GM12878 (cell line): ENCODE measurements around the gene DENND1A. TPM values are rescaled to one million over a fixed set of nuclear protein-coding genes. Genes with fewer than 3 reads are reported as not detected.

Source experiments
- ATAC-seq: fragments of 200-7000 bp; cut with Tn5 transposase; 3 replicates; pipeline ENCODE4 v1.9.1; 2020; ENCODE audit warnings: mild to moderate bottlenecking, moderate library complexity
- BruUV-seq: library from RNA; stranded (reverse); fragments of 400-500 nt; replicated peaks from 2 replicates; lab custom pipeline; 2021; lab: Mats Ljungman, UMichigan
- CTCF ChIA-PET: fragments of 300-600 bp; sonication (Branson Sonifier 250); formaldehyde crosslinking; extraction: SDS; loops from one replicate; lab custom pipeline; 2021; ENCODE audit warnings: inconsistent platforms; lab: Yijun Ruan, JAX
- POLR2A ChIA-PET: fragments of 350-600 bp; formaldehyde crosslinking; extraction: SDS; loops from one replicate; lab custom pipeline; 2021; ENCODE audit warnings: inconsistent platforms; lab: Charles Lee
- RAD21 ChIA-PET: fragments of 300-600 bp; sonication (Branson Sonifier 250); formaldehyde crosslinking; loops from one replicate; lab custom pipeline; 2023; ENCODE audit warnings: antibody characterized with exemption; ENCODE audit not compliant: unreplicated experiment; lab: Charles Lee
- SMC1A ChIA-PET: fragments of 300-600 bp; sonication (Branson Sonifier 250); formaldehyde crosslinking; loops from one replicate; lab custom pipeline; 2023; ENCODE audit not compliant: unreplicated experiment, uncharacterized antibody; lab: Charles Lee
- DNase-seq: peaks from one replicate; pipeline ENCODE4 v3.0.0-alpha.2; 2011; ENCODE audit warnings: low read depth, low spot score
- FAIRE-seq: peaks from 3 replicates; lab custom pipeline; 2011; peaks lifted over from hg19 to GRCh38; lab: Jason Lieb, UNC
- H2AFZ ChIP-seq: 2 replicates; pipeline ENCODE4 v1.6.0; 2011; ENCODE audit warnings: low read depth, low read length, control low read depth; ENCODE audit not compliant: control insufficient read depth
- H3K27ac ChIP-seq: 2 replicates; pipeline ENCODE4 v1.5.1; 2011; ENCODE audit warnings: control low read depth; ENCODE audit not compliant: control insufficient read depth, insufficient read depth
- H3K27me3 ChIP-seq, 2 experiments: replicated peaks in 1 of 2; 2 replicates each; pipeline versions ENCODE4 v1.6.0 to v1.6.1; 2011; ENCODE audit warnings: low read length in 1 of 2; ENCODE audit not compliant: control insufficient read depth in 2 of 2, insufficient read depth in 2 of 2
- H3K36me3 ChIP-seq, 2 experiments: 2 replicates each; pipeline ENCODE4 v1.5.1; 2011; ENCODE audit warnings: low read length in 1 of 2; ENCODE audit not compliant: control insufficient read depth in 2 of 2, insufficient read depth in 2 of 2
- H3K4me1 ChIP-seq: 2 replicates; pipeline ENCODE4 v1.6.1; 2011; ENCODE audit warnings: mild to moderate bottlenecking, low read length, moderate library complexity, mixed read lengths; ENCODE audit not compliant: control insufficient read depth, insufficient read depth
- H3K4me2 ChIP-seq: 2 replicates; pipeline ENCODE4 v1.6.0; 2011; ENCODE audit warnings: control low read depth; ENCODE audit not compliant: control insufficient read depth, insufficient read depth
- H3K4me3 ChIP-seq: fragments of 200-600 bp; sonication (generic); 2 replicates; pipeline ENCODE4 v1.5.1; 2016
- H3K79me2 ChIP-seq: 2 replicates; pipeline ENCODE4 v1.6.0; 2011; ENCODE audit warnings: low read length; ENCODE audit not compliant: control insufficient read depth, insufficient read depth
- H3K9ac ChIP-seq: 2 replicates; pipeline ENCODE4 v1.8.0; 2011; ENCODE audit warnings: low read length, control low read depth, mixed read lengths; ENCODE audit not compliant: control insufficient read depth, insufficient read depth
- H3K9me3 ChIP-seq: replicated peaks from 3 replicates; pipeline ENCODE4 v1.5.1; 2011; ENCODE audit warnings: mild to moderate bottlenecking, low read length; ENCODE audit not compliant: control insufficient read depth, insufficient read depth
- H4K20me1 ChIP-seq: 2 replicates; pipeline ENCODE4 v1.6.0; 2011; ENCODE audit not compliant: control insufficient read depth, insufficient read depth
- FOXK2 ChIP-seq: fragments of 450-650 bp; IDR thresholded peaks from 2 replicates; pipeline ENCODE4 v1.6.1; 2017; ENCODE audit warnings: mild to moderate bottlenecking, moderate library complexity
- IRF4 ChIP-seq: IDR thresholded peaks from 2 replicates; pipeline ENCODE4 v1.6.1; 2011; ENCODE audit warnings: low read depth, low read length
- NBN ChIP-seq: fragments of 450-650 bp; IDR thresholded peaks from 2 replicates; pipeline ENCODE4 v1.6.1; 2016
- PML ChIP-seq: IDR thresholded peaks from 2 replicates; pipeline ENCODE4 v1.6.1; 2012; ENCODE audit warnings: low read length, inconsistent platforms
- POLR2AphosphoS2 ChIP-seq: IDR thresholded peaks from 2 replicates; pipeline ENCODE4 v1.6.1; 2011; ENCODE audit warnings: low read depth, mild to moderate bottlenecking, low read length, improper control_type of control experiment, moderate library complexity
- RB1 ChIP-seq: fragments of 450-650 bp; formaldehyde crosslinking; IDR thresholded peaks from 2 replicates; pipeline ENCODE4 v1.6.1; 2017; ENCODE audit warnings: mild to moderate bottlenecking, borderline replicate concordance
- TAF1 ChIP-seq: IDR thresholded peaks from 2 replicates; pipeline ENCODE4 v1.6.1; 2011; ENCODE audit warnings: mild to moderate bottlenecking, low read depth, low read length, borderline replicate concordance
- WGBS: methylation state at CpG from one replicate; pipeline ENCODE4 v1.1.6; 2016; ENCODE audit warnings: low lambda C conversion rate; ENCODE audit not compliant: insufficient replicate concordance, insufficient coverage; ENCODE audit errors: missing lambda C conversion rate; 5-methylcytosine and 5-hydroxymethylcytosine counted together
- in situ Hi-C: fragments of 300-500 bp; cut with MboI; formaldehyde crosslinking; loops from 9 replicates; pipeline ENCODE4 v1.14.3; 2018; ENCODE audit warnings: mixed read lengths
- intact Hi-C: fragments of 100-400 bp; cut with micrococcal nuclease; formaldehyde crosslinking; loops from one replicate; pipeline ENCODE4 v1.14.2; 2022; ENCODE audit not compliant: unreplicated experiment
- polyA plus RNA-seq, 11 experiments: library from polyadenylated mRNA; depleted of rRNA in 4 of 11; unstranded in 6 of 11; stranded (reverse) in 5 of 11; fragments of >200 nt; fragmentation: Nextera tagmentation in 4 of 11; fragmentation: Illumina TruSeq in 1 of 11; extraction: Ambion mirVana in 4 of 11; extraction: Trizol in 1 of 11; gene quantifications; 1 replicate in 1 of 11; 2 replicates in 10 of 11; pipeline versions ENCODE4 v1.2.1 to v1.2.3, GENCODE V29; 2011 to 2016; ENCODE audit warnings: inconsistent platforms in 2 of 11, missing spikeins in 2 of 11, low read depth in 1 of 11
- total RNA-seq, 4 experiments: library from RNA; depleted of rRNA in 3 of 4; stranded (reverse); fragments of >200 nt in 3 of 4; fragmentation: Illumina TruSeq in 1 of 4; extraction: Trizol in 1 of 4; gene quantifications; 2 replicates each; pipeline versions ENCODE4 v1.2.1 to v1.2.3, GENCODE V29; 2013 to 2021
- TF ChIP-seq, protein P1 (sequence below): IDR thresholded peaks from 2 replicates; pipeline ENCODE4 v1.6.1; 2012; ENCODE audit warnings: mild to moderate bottlenecking, low read depth, low read length
- TF ChIP-seq, protein P2 (sequence below): fragments of 450-650 bp; IDR thresholded peaks from 2 replicates; pipeline ENCODE4 v1.6.1; 2016; ENCODE audit warnings: mild to moderate bottlenecking, moderate library complexity, borderline replicate concordance

DENND1A gene
- total and polyA plus RNA-seq, 10 of the 15 experiments (the other 5 are each of a cell fraction or from before 2014, with no cell fraction given), result 14.1 to 48.6 (median 35.2) TPM

DNA sequence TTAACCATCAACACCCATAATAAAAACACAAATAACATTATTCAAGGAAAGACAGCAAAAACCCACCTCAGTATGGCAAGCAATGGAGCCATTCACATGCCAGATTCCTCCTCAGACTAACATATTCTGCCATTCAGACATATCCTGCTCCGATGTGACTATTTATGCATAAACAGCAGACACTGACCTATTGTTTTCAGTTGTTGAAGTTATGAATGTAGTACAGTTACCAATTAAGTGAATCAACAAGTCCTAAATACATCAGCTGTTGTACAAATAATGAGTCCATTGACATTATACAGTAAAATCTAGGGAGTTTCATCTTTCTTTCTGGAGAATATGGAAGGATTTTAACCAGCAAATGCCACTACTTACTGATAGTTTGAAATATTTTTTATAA, 131.7 kb downstream of the DENND1A start:
- TF ChIP-seq FOXK2, result no peak
- TF ChIP-seq IRF4, result no peak
- TF ChIP-seq PML, result no peak
- TF ChIP-seq, protein P1, sequence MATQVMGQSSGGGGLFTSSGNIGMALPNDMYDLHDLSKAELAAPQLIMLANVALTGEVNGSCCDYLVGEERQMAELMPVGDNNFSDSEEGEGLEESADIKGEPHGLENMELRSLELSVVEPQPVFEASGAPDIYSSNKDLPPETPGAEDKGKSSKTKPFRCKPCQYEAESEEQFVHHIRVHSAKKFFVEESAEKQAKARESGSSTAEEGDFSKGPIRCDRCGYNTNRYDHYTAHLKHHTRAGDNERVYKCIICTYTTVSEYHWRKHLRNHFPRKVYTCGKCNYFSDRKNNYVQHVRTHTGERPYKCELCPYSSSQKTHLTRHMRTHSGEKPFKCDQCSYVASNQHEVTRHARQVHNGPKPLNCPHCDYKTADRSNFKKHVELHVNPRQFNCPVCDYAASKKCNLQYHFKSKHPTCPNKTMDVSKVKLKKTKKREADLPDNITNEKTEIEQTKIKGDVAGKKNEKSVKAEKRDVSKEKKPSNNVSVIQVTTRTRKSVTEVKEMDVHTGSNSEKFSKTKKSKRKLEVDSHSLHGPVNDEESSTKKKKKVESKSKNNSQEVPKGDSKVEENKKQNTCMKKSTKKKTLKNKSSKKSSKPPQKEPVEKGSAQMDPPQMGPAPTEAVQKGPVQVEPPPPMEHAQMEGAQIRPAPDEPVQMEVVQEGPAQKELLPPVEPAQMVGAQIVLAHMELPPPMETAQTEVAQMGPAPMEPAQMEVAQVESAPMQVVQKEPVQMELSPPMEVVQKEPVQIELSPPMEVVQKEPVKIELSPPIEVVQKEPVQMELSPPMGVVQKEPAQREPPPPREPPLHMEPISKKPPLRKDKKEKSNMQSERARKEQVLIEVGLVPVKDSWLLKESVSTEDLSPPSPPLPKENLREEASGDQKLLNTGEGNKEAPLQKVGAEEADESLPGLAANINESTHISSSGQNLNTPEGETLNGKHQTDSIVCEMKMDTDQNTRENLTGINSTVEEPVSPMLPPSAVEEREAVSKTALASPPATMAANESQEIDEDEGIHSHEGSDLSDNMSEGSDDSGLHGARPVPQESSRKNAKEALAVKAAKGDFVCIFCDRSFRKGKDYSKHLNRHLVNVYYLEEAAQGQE, result no peak
- no peak for TF ChIP-seq TAF1
- no peak for TF ChIP-seq NBN
- TF ChIP-seq RB1, result no peak
- TF ChIP-seq, protein P2, sequence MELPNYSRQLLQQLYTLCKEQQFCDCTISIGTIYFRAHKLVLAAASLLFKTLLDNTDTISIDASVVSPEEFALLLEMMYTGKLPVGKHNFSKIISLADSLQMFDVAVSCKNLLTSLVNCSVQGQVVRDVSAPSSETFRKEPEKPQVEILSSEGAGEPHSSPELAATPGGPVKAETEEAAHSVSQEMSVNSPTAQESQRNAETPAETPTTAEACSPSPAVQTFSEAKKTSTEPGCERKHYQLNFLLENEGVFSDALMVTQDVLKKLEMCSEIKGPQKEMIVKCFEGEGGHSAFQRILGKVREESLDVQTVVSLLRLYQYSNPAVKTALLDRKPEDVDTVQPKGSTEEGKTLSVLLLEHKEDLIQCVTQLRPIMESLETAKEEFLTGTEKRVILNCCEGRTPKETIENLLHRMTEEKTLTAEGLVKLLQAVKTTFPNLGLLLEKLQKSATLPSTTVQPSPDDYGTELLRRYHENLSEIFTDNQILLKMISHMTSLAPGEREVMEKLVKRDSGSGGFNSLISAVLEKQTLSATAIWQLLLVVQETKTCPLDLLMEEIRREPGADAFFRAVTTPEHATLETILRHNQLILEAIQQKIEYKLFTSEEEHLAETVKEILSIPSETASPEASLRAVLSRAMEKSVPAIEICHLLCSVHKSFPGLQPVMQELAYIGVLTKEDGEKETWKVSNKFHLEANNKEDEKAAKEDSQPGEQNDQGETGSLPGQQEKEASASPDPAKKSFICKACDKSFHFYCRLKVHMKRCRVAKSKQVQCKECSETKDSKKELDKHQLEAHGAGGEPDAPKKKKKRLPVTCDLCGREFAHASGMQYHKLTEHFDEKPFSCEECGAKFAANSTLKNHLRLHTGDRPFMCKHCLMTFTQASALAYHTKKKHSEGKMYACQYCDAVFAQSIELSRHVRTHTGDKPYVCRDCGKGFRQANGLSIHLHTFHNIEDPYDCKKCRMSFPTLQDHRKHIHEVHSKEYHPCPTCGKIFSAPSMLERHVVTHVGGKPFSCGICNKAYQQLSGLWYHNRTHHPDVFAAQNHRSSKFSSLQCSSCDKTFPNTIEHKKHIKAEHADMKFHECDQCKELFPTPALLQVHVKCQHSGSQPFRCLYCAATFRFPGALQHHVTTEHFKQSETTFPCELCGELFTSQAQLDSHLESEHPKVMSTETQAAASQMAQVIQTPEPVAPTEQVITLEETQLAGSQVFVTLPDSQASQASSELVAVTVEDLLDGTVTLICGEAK, result no peak
- TF ChIP-seq POLR2AphosphoS2, result no peak
- Histone ChIP-seq H3K36me3 (no peaks in the 10 kb centered on the region), H3K9ac (no peak overlapping the region), H3K79me2 (peaks cover 17% of the 10 kb centered on the region), H3K27ac (no peak overlapping the region), H3K27me3 (no peaks in the 10 kb centered on the region), H3K4me2 (no peak overlapping the region), H2AFZ (no peak overlapping the region), H3K4me1 (peaks cover 6% of the 10 kb centered on the region), H3K9me3 (no peaks in the 10 kb centered on the region), H4K20me1 (no peaks in the 10 kb centered on the region), H3K4me3 (no peak overlapping the region)
- DNase-seq, result no peak
- 96% methylated on average over 1 of the region's 1 CpG for WGBS
- ChIA-PET SMC1A (interaction anchor here (1.3 to 4.4 kb wide), 3 partner anchors 10 to 242 kb away, joined by 3 to 17 read pairs (median 5); no protein-coding TSS in a partner anchor), POLR2A (interaction anchor here (0.6 kb wide), 1 partner anchor 728 kb away, joined by 3 read pairs; no protein-coding TSS in a partner anchor), RAD21 (interaction anchor here (0.6 kb wide), 1 partner anchor 131 kb away, joined by 4 read pairs; the partner anchor contains the start of gene DENND1A), CTCF (interaction anchor here (0.8 kb wide), 1 partner anchor 9 kb away, joined by 3 read pairs; no protein-coding TSS in a partner anchor)
- in situ Hi-C loops (no loop called here), intact Hi-C loops (no loop called here)
- BruUV-seq, result no TSS peak
- FAIRE-seq, result no peak
- no peak for ATAC-seq
